ENCODE results near the gene TMEM30B.

Gene TMEM30B

GRCh38 chr14:61266891-61267740, 14.0 kb downstream of the TMEM30B start:
- Histone ChIP-seq H3K27ac (ENCODE audit: extremely low read depth, low read depth, low read length) (no peak overlapping the region), H3K36me3 (ENCODE audit: control insufficient read depth in 2 of 2, insufficient read depth in 1 of 2, low read length in 2 of 2) (no peaks in the 10 kb centered on the region), H3K4me1 (ENCODE audit: control insufficient read depth, insufficient read depth, low read length) (peaks cover 10% of the 10 kb centered on the region; the same call in 1 of the 2 replicates), H3K9me3 (ENCODE audit: control insufficient read depth, insufficient read depth, low read depth, low read length) (no peaks in the 10 kb centered on the region), H3K4me3 (ENCODE audit: low read depth, low read length) (no peak overlapping the region)
- TF ChIP-seq ZNF791 (tag by site-specific recombination; IDR thresholded peaks at IDR 0.05) (no peak), PRDM10 (tag by site-specific recombination; IDR thresholded peaks at IDR 0.05) (no peak), ZNF488 (tag by site-specific recombination; IDR thresholded peaks at IDR 0.05) (no peak), KLF9 (tag by site-specific recombination; IDR thresholded peaks at IDR 0.05; ENCODE audit: low read depth) (no peak), ZNF549 (tag by site-specific recombination; IDR thresholded peaks at IDR 0.05) (no peak), ZNF610 (tag by site-specific recombination; IDR thresholded peaks at IDR 0.05; ENCODE audit: borderline replicate concordance) (no peak), INSM2 (tag by site-specific recombination; IDR thresholded peaks at IDR 0.05) (no peak), ZNF664 (tag by site-specific recombination; IDR thresholded peaks at IDR 0.05) (no peak), ZNF366 (tag by site-specific recombination; conservative IDR thresholded peaks at IDR 0.05) (no peak), ZNF776 (tag by site-specific recombination; IDR thresholded peaks at IDR 0.05; ENCODE audit: borderline replicate concordance) (no peak), ZNF324 (tag by site-specific recombination; IDR thresholded peaks at IDR 0.05) (no peak)
- CTCF ChIA-PET, result interaction anchor here (0.6 to 2.8 kb wide), 2 partner anchors 19 to 812 kb away, joined by 3 to 19 read pairs; no protein-coding TSS in a partner anchor
- POLR2A ChIA-PET, result no interaction called here

GRCh38 chr14:61266436-61266835, 14.7 kb downstream of the TMEM30B start:
- no peak for TF ChIP-seq ZNF426 (tag by site-specific recombination; IDR thresholded peaks at IDR 0.05)
- no peak for TF ChIP-seq ZNF404 (tag by site-specific recombination; IDR thresholded peaks at IDR 0.05)
- Histone ChIP-seq H3K4me3 (ENCODE audit: low read depth, low read length) (no peak overlapping the region), H3K27ac (ENCODE audit: extremely low read depth, low read depth, low read length) (no peak overlapping the region), H3K9me3 (ENCODE audit: control insufficient read depth, insufficient read depth, low read depth, low read length) (no peaks in the 10 kb centered on the region), H3K36me3 (ENCODE audit: control insufficient read depth in 2 of 2, insufficient read depth in 1 of 2, low read length in 2 of 2) (no peaks in the 10 kb centered on the region), H3K4me1 (ENCODE audit: control insufficient read depth, insufficient read depth, low read length) (peaks cover 13% of the 10 kb centered on the region)
- POLR2A ChIA-PET, result no interaction called here
- CTCF ChIA-PET, result interaction anchor here (1.0 kb wide), 1 partner anchor 19 kb away, joined by 5 read pairs; no protein-coding TSS in a partner anchor

GRCh38 chr14:61264651-61265050, 16.5 kb downstream of the TMEM30B start:
- Histone ChIP-seq H3K9me3 (ENCODE audit: control insufficient read depth, insufficient read depth, low read depth, low read length) (no peaks in the 10 kb centered on the region), H3K4me3 (ENCODE audit: low read depth, low read length) (no peak overlapping the region), H3K4me1 (ENCODE audit: control insufficient read depth, insufficient read depth, low read length) (peaks cover 21% of the 10 kb centered on the region), H3K27ac (ENCODE audit: extremely low read depth, low read depth, low read length) (no peak overlapping the region), H3K36me3 (ENCODE audit: control insufficient read depth in 2 of 2, insufficient read depth in 1 of 2, low read length in 2 of 2) (no peaks in the 10 kb centered on the region)
- TF ChIP-seq PATZ1 (tag by site-specific recombination; IDR thresholded peaks at IDR 0.05) (no peak), ZNF610 (tag by site-specific recombination; IDR thresholded peaks at IDR 0.05; ENCODE audit: borderline replicate concordance) (no peak)
- CTCF ChIA-PET, result no interaction called here
- POLR2A ChIA-PET, result no interaction called here
